ENCODE data around the gene EIF2D.

EIF2D gene

DNA sequence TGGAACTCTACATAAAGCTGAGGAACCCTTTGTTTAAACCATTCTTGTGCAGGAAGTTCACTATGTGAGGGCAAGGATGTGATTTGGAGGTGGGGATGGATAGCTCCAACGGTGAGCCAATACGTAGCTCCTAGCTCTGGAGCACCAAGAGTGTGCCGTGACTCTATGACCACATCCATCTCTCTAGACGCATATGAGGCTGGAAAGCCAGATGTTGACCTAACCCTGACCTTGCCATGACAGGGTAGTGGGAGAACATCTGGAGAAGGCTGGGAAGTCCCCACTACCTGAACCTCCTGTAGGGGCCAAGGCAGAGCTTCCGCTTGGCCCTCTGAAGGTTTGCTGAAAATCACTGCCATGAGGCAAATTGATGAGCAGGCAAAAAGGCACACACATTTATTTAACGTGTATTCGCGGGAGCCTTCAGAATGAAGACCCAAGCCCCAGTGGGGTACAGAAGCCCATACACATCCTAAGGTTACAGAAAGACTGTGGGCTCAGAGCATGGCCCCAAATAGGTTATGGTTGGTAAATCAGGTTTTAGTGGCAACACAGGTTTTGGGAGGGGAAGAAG lies 43.4 kb downstream of the EIF2D start:
- DNase-seq: no peak

GRCh38 chr1:206568256-206568655 lies 44.0 kb downstream of the EIF2D start:
- no peak for DNase-seq

DNA sequence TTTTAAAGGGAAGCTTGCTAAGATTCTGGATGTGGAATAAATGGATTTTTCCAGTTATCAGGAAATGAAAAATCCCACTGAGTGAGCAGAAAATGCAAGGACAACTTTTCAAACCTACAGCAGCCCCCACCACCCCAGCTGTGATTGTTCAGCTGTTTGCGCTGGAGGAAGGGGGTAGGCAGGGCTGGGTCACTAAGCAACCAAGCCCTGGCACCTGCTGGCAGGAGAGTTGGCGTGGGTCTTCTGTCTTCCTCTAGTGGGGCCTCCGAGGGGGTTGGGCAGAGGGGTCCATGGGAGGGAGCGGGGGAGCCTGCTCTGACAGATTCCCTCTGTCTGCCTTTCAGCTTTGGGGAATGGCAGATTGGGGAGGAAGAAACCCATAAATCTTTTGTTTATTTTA lies 45.3 kb downstream of the EIF2D start:
- DNase-seq: no peak

- DNase-seq: no peak
Observed at GRCh38 chr1:206565995-206566394, 46.3 kb downstream of the EIF2D start.

DNA sequence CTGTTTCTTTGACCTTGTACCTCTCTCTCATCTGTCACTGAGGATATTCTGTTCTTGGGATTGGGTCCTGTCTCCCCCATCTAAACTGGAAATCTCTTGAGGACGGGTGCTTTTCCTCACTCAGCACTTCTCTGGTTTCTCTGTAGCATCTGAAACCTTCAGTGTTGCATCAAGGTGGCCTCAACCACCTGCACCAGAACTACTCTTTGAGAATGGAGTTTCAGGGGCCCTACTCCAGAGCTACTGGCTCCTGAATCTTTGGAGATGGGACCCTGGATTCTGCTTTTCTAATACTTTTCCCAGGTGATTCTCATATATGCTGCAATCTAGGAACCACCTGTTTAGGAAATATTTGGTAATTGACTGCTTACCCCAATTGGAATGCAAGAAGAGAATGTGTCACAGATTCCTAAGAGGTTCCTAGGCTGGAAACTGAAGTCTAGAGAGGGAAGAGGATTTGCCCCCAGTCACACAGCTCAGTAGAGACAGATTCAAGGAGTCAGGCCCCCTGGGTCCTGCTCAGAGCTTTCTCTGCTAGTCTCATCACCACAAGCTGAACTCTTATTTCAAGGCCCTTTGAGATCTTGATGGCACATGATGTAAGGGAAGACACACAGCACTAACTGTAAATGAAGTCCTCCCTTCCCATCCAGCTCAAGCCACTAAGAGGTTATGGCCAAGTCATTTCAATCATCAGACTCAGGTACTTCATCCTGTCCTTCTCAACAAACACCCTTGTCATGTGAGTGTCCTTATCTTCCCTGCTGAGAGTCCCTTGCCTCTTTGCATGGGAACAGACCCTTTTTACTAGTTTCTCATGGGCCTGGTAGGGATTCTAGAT lies 48.7 kb downstream of the EIF2D start:
- no peak for DNase-seq

GRCh38 chr1:206560007-206560716 lies 52.1 kb downstream of the EIF2D start:
- no peak for DNase-seq

GRCh38 chr1:206559672-206559995 lies 52.6 kb downstream of the EIF2D start:
- no peak for DNase-seq

DNA sequence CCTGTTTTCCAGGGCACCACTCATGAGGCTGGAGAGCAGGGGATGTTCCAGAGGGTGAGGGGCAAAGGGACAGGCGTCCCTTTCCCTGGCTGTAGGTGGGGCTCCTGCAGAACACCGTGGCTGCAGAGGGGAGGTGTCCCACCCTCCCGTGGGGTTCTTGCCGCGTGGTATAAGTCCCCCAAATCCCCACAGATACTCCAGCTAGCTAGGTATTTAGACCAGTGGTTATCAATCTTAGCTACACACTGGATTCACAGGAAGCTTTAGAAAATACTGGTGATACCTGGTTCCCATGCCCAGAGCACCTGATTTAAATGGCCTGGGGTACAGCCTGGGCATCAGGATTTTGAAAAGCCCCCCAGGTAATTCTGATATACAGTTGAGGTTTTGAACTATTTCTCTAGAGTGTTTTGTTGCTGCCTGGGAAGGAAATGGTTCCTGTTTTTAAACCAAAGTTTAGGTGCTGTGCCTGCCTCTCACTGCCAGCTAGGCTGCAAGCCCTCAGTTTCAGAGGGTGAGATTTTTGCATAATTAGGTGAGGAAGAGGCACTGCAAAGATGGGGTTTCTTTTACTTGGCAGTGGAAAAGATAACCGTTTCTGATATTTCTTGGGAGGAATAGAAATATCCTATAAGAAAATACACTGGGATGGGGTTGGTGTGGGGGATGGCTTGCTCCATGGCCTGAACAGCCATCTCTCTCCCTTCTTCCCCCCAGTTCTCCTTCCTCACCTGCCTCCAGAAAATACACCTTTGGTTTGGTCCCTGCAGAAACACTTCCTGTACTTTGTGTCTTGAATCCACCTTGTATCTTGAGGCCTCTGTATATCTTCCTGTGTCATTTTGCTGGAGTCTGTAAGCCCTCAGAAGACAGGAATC lies 53.2 kb downstream of the EIF2D start:
- no peak for DNase-seq

DNA sequence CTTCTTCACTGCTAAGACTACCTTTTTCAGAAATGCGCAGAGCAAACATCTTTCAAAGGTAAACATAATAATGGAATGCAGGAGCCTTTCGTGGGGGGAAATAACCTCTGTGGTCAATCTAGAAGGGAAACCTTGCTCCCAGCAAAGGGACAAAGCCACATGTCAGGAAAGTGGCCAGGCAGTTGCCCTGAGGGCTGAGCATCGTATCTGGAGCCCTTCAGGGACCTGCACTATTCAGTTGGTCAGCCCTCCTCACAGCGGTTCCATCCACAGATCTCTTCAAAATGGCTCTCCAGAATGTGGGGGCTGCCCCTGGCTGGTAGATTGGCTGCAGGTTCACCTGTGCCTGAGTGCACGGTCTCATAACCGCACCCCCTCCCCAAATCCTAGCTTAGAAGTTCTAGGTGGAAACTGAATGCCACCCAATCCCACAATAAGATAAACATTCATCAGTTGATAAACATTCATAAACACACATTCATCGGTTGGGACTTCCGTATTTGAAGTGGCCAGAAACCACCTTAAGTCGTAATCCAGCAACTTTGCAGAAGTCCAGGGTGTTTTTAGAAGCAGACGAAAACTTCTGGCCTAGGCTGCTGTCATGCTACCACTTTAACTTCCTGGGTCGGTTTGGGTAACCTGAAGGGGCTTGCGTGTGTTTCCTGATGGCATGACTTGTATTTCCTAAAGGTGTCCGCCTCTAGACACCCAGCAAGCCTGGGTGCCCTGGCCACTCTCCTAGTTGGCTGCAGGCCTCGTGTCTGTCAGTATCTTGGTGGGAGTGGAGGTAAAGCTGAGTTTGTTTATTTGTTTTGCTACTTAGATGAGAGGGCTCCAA lies 54.4 kb downstream of the EIF2D start:
- no peak for DNase-seq

DNA sequence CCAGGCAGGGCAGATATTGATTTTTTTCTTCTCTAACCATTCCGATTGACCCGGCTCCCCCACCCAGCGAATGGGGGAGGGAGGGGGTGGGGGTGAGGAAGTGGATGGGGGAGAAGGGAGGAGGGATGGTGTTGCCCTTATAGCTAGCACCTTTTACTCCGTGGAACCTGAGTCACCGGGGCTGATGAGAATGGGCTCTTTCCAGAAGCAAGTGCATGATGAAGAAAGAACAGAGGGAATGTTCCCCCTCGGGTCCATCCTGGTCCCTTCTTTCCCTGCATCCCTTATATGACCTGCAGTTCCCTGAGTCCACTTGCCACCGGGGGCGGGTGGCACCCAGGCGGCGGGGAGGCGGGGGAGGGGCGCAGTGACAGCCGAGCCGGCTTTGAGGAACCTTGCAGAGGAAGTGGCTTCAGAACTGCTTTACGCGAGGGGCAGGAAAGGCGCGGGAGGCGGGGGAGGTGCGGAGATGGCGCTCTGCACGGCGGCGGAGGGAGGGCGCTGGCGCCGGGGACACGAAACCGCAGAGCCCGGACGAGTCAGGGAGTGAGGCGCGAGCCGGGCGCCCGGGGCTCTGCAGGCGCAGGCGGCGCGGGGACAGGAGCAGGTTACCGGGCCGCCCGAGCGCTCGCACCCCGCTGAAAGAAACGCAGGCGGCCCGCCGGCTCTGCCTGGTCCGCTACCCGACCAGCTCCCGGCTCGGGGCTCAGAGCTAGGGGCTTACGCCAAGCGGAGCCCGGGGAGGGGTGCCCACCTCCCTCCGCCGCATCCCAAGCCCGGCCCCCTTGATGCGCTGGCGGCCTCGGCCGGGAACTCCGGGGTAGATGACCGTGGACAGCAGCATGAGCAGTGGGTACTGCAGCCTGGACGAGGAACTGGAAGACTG lies 55.3 kb downstream of the EIF2D start:
- peak; percentile 59 for DNase-seq

GRCh38 chr1:206556047-206556749 lies 56.1 kb downstream of the EIF2D start:
- no peak for DNase-seq

GRCh38 chr1:206555473-206555935 lies 56.8 kb downstream of the EIF2D start:
- DNase-seq: no peak

- DNase-seq: no peak
Observed at GRCh38 chr1:206554701-206555472, 57.4 kb downstream of the EIF2D start.

GRCh38 chr1:206554211-206554610 lies 58.1 kb downstream of the EIF2D start:
- no peak for DNase-seq

- no peak for DNase-seq
Observed at GRCh38 chr1:206551986-206552326, 60.3 kb downstream of the EIF2D start.

- no peak for DNase-seq
Observed at GRCh38 chr1:206551296-206551985, 60.8 kb downstream of the EIF2D start.

GRCh38 chr1:206550446-206550845 lies 61.8 kb downstream of the EIF2D start:
- peak; percentile 86 for DNase-seq

DNA sequence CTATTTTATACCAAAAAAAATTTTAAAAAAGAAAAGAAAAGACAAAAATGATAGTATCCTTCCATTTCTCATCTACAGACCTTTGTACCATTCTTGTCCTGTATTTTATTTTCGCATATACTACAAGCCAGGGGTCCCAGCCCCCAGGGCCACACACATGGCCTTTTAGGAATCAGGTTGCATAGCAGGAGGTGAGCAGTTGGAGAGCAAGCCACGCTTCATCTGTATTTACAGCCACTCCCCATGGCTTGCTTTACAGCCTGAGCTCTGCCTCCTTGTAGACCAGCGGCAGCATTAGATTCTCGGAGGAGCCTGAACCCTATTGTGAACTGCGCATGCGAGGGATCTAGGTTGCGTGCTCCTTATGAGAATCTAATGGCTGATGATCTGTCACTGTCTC lies 65.2 kb downstream of the EIF2D start:
- DNase-seq: peak; percentile 9

- DNase-seq: no peak
Observed at GRCh38 chr1:206545351-206545750, 66.9 kb downstream of the EIF2D start.

Data from NCI-H2107 (cell line).